Thymus (tissue), 14 donors: ENCODE data around the gene PSMG1. TPM values are rescaled to one million over a fixed set of nuclear protein-coding genes. Genes with fewer than 3 reads are reported as not detected.
"Not testable (repeated sequence)": the region's sequence is repeated elsewhere in the genome, so short reads cannot be mapped to it uniquely, and the experiment has no call there.

Experiments
- DNase-seq, 9 donors: peaks; one replicate each; pipeline ENCODE4 v3.0.0-alpha.2; 2013; ENCODE audit warnings: low spot score in 9 of 9, low read depth in 6 of 9, missing footprints in 1 of 9
- H3K27ac ChIP-seq, 2 donors: one replicate each; pipeline ENCODE4 v1.5.1; 2013; ENCODE audit warnings: control low read depth in 1 of 2, low read depth in 1 of 2, low read length in 1 of 2, mild to moderate bottlenecking in 1 of 2, moderate library complexity in 1 of 2
- H3K27me3 ChIP-seq, 2 donors: one replicate each; pipeline ENCODE4 v1.5.1; 2013; ENCODE audit warnings: low read length in 1 of 2; ENCODE audit not compliant: control insufficient read depth in 2 of 2, insufficient read depth in 1 of 2
- H3K36me3 ChIP-seq, 2 donors: one replicate each; pipeline ENCODE4 v1.5.1; 2013; ENCODE audit warnings: low read length in 1 of 2, mild to moderate bottlenecking in 1 of 2, moderate library complexity in 1 of 2; ENCODE audit not compliant: control insufficient read depth in 2 of 2, insufficient read depth in 2 of 2
- H3K4me1 ChIP-seq, 2 donors: one replicate each; pipeline ENCODE4 v1.5.1; 2013; ENCODE audit warnings: low read length in 2 of 2; ENCODE audit not compliant: control insufficient read depth in 2 of 2, insufficient read depth in 2 of 2
- H3K4me3 ChIP-seq, 2 donors: one replicate each; pipeline ENCODE4 v1.5.1; 2013; ENCODE audit warnings: low read length in 2 of 2, control low read depth in 1 of 2, mild to moderate bottlenecking in 1 of 2
- H3K9me3 ChIP-seq, 2 donors: one replicate each; pipeline ENCODE4 v1.5.1; 2013; ENCODE audit warnings: low read length in 1 of 2, mild to moderate bottlenecking in 1 of 2; ENCODE audit not compliant: control insufficient read depth in 2 of 2, insufficient read depth in 1 of 2
- WGBS: extraction: QIAGEN DNeasy Blood & Tissue Kit; methylation state at CpG from one replicate; pipeline ENCODE4 v1.1.7; 2013; 5-methylcytosine and 5-hydroxymethylcytosine counted together
- long read RNA-seq, 10 donors: transcript quantifications; one replicate each; lab custom pipeline, GENCODE V29; 2026
- polyA plus RNA-seq: library from polyadenylated mRNA; stranded (reverse); fragments of 200-250 nt; gene quantifications from one replicate; pipeline ENCODE4 v1.2.3, GENCODE V29; 2013
- total RNA-seq: library from RNA; stranded (reverse); fragments of 120-200 nt; gene quantifications from one replicate; pipeline ENCODE4 v1.2.4, GENCODE V29; 2013
- donor health status: healthy.

The PSMG1 gene, protein sequence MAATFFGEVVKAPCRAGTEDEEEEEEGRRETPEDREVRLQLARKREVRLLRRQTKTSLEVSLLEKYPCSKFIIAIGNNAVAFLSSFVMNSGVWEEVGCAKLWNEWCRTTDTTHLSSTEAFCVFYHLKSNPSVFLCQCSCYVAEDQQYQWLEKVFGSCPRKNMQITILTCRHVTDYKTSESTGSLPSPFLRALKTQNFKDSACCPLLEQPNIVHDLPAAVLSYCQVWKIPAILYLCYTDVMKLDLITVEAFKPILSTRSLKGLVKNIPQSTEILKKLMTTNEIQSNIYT
- 41.2 TPM for total RNA-seq
- polyA plus RNA-seq: 57.2 TPM
- long read RNA-seq, donor 1, partial matches to known transcripts: 0 of 1 reads
- long read RNA-seq, donor 1, other reads (novel, unspliced or antisense): 0 of 1 reads
- long read RNA-seq, donor 2, transcript PSMG1-201 (7 exons, 2,154 nt): major isoform, 23 of 32 reads
- long read RNA-seq, donor 2, partial matches to known transcripts: 5 of 32 reads
- long read RNA-seq, donor 2, other reads (novel, unspliced or antisense): 0 of 32 reads
- long read RNA-seq, donor 3, transcript PSMG1-201 (7 exons, 2,154 nt): major isoform, 31 of 33 reads
- long read RNA-seq, donor 3, partial matches to known transcripts: 0 of 33 reads
- long read RNA-seq, donor 3, other reads (novel, unspliced or antisense): 0 of 33 reads
- long read RNA-seq, donor 4, partial matches to known transcripts: 0 of 2 reads
- long read RNA-seq, donor 4, other reads (novel, unspliced or antisense): 0 of 2 reads
- long read RNA-seq, donor 5, transcript PSMG1-201 (7 exons, 2,154 nt): major isoform, 25 of 37 reads
- long read RNA-seq, donor 5, transcript PSMG1-205 (3 exons, 716 nt): minor isoform, 5 of 37 reads
- long read RNA-seq, donor 5, partial matches to known transcripts: 5 of 37 reads
- long read RNA-seq, donor 5, other reads (novel, unspliced or antisense): 0 of 37 reads
- long read RNA-seq, donor 6, transcript PSMG1-201 (7 exons, 2,154 nt): major isoform, 15 of 17 reads
- long read RNA-seq, donor 6, partial matches to known transcripts: 0 of 17 reads
- long read RNA-seq, donor 6, other reads (novel, unspliced or antisense): 0 of 17 reads
- long read RNA-seq, donor 7, transcript PSMG1-201 (7 exons, 2,154 nt): major isoform, 12 of 13 reads
- long read RNA-seq, donor 7, partial matches to known transcripts: 0 of 13 reads
- long read RNA-seq, donor 7, other reads (novel, unspliced or antisense): 0 of 13 reads
- long read RNA-seq, donor 8, transcript PSMG1-201 (7 exons, 2,154 nt): major isoform, 6 of 7 reads
- long read RNA-seq, donor 8, partial matches to known transcripts: 0 of 7 reads
- long read RNA-seq, donor 8, other reads (novel, unspliced or antisense): 0 of 7 reads
- long read RNA-seq, donor 9, transcript PSMG1-201 (7 exons, 2,154 nt): major isoform, 7 of 7 reads
- long read RNA-seq, donor 9, partial matches to known transcripts: 0 of 7 reads
- long read RNA-seq, donor 9, other reads (novel, unspliced or antisense): 0 of 7 reads
- long read RNA-seq, donor 10, transcript PSMG1-201 (7 exons, 2,154 nt): major isoform, 16 of 22 reads
- long read RNA-seq, donor 10, partial matches to known transcripts: 5 of 22 reads
- long read RNA-seq, donor 10, other reads (novel, unspliced or antisense): 0 of 22 reads

DNA sequence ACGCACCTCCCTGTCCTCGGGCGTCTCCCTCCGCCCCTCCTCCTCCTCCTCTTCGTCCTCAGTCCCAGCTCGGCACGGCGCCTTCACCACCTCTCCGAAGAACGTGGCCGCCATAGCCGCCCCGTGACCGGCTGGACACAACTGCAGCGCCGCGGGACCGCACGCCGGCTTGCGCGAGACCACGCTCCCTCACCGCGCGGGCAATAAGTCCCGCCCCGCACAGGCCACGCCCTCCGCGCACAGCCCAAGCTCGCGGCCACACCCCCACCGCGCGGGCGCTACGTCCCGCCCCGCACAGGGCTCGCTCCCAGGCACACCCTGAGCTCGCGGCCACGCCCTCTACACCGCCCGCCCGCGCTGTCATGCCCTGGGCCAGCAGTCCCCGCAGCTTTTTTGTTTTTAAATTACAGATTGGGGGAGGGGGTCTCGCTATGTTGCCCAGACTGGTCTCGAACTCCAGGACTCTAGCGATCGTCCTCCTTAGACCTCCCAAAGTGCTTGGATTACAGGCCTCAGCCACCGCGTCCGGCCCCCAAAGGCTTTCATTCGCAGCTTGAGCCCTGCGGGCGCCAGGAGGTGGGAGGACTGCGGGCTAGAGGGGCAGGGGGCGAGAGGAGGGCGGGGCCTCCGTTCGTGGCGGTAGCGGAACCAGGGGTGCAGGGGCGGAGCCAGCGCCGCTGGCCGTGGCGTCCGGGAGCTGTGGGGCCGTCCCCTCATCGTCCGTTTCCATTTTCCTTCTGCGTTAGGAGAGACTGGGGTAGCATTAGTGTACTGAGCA, at the start of gene PSMG1:
TSS of gene PSMG1 (minus strand) at position 180 of the 778 bp plus-strand sequence. CDS start at position 114, 66 bp downstream.
- no peaks in the 10 kb centered on the region for H3K27me3 ChIP-seq
- peaks cover 4 to 11% of the 10 kb centered on the region in 2 donors for H3K36me3 ChIP-seq
- under 1% methylated on average over 76 of the region's 76 CpGs for WGBS
- H3K4me1 ChIP-seq: peaks cover 3 to 4% of the 10 kb centered on the region in 2 donors
- peak within 1 kb of the TSS; percentile 88 to 91 for H3K27ac ChIP-seq
- peak within 1 kb of the TSS; percentile 75 to 83 for H3K4me3 ChIP-seq
- no peaks in the 10 kb centered on the region for H3K9me3 ChIP-seq
- peak; percentile 71 to 95 (median 91) for DNase-seq

DNA sequence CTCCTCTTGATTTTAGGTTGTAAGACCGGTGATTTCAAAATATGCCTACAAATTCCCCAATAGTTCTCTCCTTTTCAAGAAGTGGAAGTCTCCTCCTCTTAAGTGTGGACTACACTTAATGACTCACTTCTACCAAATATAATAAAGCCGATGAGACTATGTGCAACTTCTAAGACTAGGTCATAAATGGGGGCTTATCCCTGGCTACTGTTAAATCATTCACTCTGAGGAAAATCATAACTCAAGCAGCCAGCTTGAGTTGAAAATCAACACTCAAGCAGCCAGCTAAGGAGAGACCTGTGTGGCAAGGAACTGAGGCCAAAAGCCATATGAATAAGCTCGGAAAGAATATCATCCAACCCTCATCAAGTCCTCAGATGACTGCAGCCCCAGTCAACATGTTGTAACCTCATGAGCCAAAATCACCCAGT, 49.6 kb upstream of the PSMG1 start:
- over 99% methylated on average over 3 of the region's 3 CpGs for WGBS
- H3K27me3 ChIP-seq: no peaks in the 10 kb centered on the region
- no peak for DNase-seq
- no peak overlapping the region for H3K4me3 ChIP-seq
- H3K27ac ChIP-seq: no peak overlapping the region
- no peaks in the 10 kb centered on the region for H3K9me3 ChIP-seq
- H3K4me1 ChIP-seq: no peaks in the 10 kb centered on the region
- peaks cover 39 to 49% of the 10 kb centered on the region in 2 donors for H3K36me3 ChIP-seq

GRCh38 chr21:39224930-39225329, 41.7 kb upstream of the PSMG1 start:
- no peak for DNase-seq
- no peaks in the 10 kb centered on the region for H3K9me3 ChIP-seq
- WGBS: 99% methylated on average over 3 of the region's 3 CpGs
- H3K4me3 ChIP-seq: no peak overlapping the region
- peaks cover 30 to 31% of the 10 kb centered on the region in 2 donors for H3K36me3 ChIP-seq
- no peaks in the 10 kb centered on the region for H3K27me3 ChIP-seq
- H3K27ac ChIP-seq: no peak overlapping the region
- H3K4me1 ChIP-seq: no peaks in the 10 kb centered on the region

DNA sequence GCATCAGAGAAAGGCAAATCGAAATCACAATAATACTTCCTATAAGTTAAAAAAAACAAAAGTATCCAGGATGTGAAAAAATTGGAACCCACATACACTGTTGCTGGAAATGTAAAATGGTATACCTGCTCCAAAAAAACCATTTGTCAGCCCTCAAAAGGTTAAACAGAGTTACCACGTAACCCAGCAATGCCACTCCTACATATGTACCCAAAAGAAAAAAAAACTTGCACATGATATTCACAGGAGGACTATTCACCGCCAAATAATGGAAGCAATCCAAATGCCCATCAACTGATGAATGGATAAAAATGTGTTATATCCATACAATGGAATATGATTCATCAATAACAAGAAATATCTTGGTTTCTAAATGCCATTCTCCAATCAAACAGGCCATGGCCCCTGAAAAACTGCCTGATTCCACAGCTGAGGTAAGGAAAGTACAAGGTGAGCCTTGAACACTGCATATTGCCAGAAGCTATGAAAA, 38.8 kb upstream of the PSMG1 start:
- no peak for DNase-seq
- no peak overlapping the region for H3K4me3 ChIP-seq
- WGBS: 97% methylated on average over 3 of the region's 3 CpGs
- H3K27me3 ChIP-seq: no peaks in the 10 kb centered on the region
- H3K36me3 ChIP-seq: peaks cover 24 to 31% of the 10 kb centered on the region in 2 donors
- no peak overlapping the region for H3K27ac ChIP-seq
- no peaks in the 10 kb centered on the region for H3K9me3 ChIP-seq
- H3K4me1 ChIP-seq: no peaks in the 10 kb centered on the region

DNA sequence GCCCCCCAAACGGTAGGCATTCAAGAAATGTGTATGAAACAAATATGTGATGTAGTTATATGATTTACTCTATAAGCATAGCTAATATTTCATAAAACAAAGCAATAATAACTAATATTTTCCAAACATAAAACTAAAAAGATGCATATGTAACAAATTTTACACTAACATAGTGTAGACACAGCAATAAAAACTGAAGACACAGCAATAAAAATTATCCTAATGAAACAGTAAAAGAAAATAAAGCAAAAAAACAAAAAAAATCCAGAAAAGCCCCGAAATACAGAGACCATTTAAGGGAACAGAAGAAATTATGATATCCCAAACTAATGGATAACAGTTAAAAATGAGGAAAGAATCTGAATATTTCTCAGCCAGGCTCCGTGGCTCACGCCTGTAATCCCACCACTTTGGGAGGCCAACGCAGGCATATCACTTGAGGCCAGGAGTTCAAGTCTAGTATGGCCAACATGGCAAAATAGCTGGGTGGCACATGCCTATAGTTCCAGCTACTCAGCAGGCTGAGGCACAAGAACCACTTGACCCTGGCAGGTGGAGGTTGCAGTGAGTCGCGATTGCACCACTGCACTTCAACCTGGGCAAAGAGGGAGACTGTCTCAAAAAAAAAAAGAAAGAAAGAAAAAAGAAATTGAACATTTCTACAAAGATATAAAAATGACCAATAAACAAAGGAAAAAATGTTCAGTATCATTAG, 38.2 kb upstream of the PSMG1 start:
- 98% methylated on average over 7 of the region's 7 CpGs for WGBS
- peaks cover 21 to 26% of the 10 kb centered on the region in 2 donors for H3K36me3 ChIP-seq
- no peak overlapping the region for H3K4me3 ChIP-seq
- H3K27ac ChIP-seq: no peak overlapping the region
- H3K27me3 ChIP-seq: no peaks in the 10 kb centered on the region
- no peaks in the 10 kb centered on the region for H3K4me1 ChIP-seq
- DNase-seq: no peak
- H3K9me3 ChIP-seq: no peaks in the 10 kb centered on the region

- not testable (repeated sequence) for H3K4me1 ChIP-seq, H3K9me3 ChIP-seq, DNase-seq, H3K27me3 ChIP-seq, H3K4me3 ChIP-seq, H3K27ac ChIP-seq
- WGBS: 98% methylated on average over 2 of the region's 2 CpGs
- H3K36me3 ChIP-seq: peaks cover 21 to 26% of the 10 kb centered on the region in 2 donors
Measured at GRCh38 chr21:39220875-39221274, 37.6 kb upstream of the PSMG1 start.

- no peaks in the 10 kb centered on the region for H3K9me3 ChIP-seq
- no peaks in the 10 kb centered on the region for H3K27me3 ChIP-seq
- DNase-seq: no peak
- H3K4me1 ChIP-seq: no peaks in the 10 kb centered on the region
- H3K36me3 ChIP-seq: peaks cover 21 to 26% of the 10 kb centered on the region in 2 donors
- H3K27ac ChIP-seq: no peak overlapping the region
- 84% methylated on average over 3 of the region's 3 CpGs for WGBS
- H3K4me3 ChIP-seq: no peak overlapping the region
Measured at GRCh38 chr21:39220150-39220549, 36.9 kb upstream of the PSMG1 start.
